ENCODE measurements around the gene CDC25B. TPM values are rescaled to one million over a fixed set of nuclear protein-coding genes. Genes with fewer than 3 reads are reported as not detected.

CDC25B gene
- total and polyA plus RNA-seq, 2 of the 13 experiments (the other 11 are each of a cell fraction or from before 2014, with no cell fraction given) = 14.5 to 19.4 TPM

GRCh38 chr20:3803854-3804253 lies 7.7 kb downstream of the CDC25B start:
- TF ChIP-seq TCF7L2 (IDR thresholded peaks at IDR 0.05; ENCODE audit: low read depth, low read length) (no peak), ZNF354B (CRISPR knock-in tag; IDR thresholded peaks at IDR 0.05) (no peak), SMARCC2 (IDR thresholded peaks at IDR 0.05) (no peak), SETDB1 (CRISPR knock-in tag; IDR thresholded peaks at IDR 0.05; ENCODE audit: borderline replicate concordance) (no peak), ZNF740 (CRISPR knock-in tag; IDR thresholded peaks at IDR 0.05) (no peak), PAX8 (CRISPR knock-in tag; IDR thresholded peaks at IDR 0.05; ENCODE audit: borderline replicate concordance) (no peak), KLF13 (CRISPR knock-in tag; IDR thresholded peaks at IDR 0.05) (no peak), IKZF1 (IDR thresholded peaks at IDR 0.05) (no peak), BCL6 (CRISPR knock-in tag; IDR thresholded peaks at IDR 0.05) (no peak), SNAI1 (CRISPR knock-in tag; IDR thresholded peaks at IDR 0.05; ENCODE audit: borderline replicate concordance) (no peak), DNMT3B (CRISPR knock-in tag; conservative IDR thresholded peaks at IDR 0.05) (no peak), ZSCAN30 (CRISPR knock-in tag; IDR thresholded peaks at IDR 0.05) (no peak), TOE1 (CRISPR knock-in tag; IDR thresholded peaks at IDR 0.05) (no peak), ZNF101 (CRISPR knock-in tag; IDR thresholded peaks at IDR 0.05; ENCODE audit: borderline replicate concordance, low read depth) (no peak), ZNF34 (CRISPR knock-in tag; IDR thresholded peaks at IDR 0.05; ENCODE audit: borderline replicate concordance) (no peak), ZNF367 (CRISPR knock-in tag; IDR thresholded peaks at IDR 0.05; ENCODE audit: borderline replicate concordance) (no peak)
- TF ChIP-seq, protein P1, sequence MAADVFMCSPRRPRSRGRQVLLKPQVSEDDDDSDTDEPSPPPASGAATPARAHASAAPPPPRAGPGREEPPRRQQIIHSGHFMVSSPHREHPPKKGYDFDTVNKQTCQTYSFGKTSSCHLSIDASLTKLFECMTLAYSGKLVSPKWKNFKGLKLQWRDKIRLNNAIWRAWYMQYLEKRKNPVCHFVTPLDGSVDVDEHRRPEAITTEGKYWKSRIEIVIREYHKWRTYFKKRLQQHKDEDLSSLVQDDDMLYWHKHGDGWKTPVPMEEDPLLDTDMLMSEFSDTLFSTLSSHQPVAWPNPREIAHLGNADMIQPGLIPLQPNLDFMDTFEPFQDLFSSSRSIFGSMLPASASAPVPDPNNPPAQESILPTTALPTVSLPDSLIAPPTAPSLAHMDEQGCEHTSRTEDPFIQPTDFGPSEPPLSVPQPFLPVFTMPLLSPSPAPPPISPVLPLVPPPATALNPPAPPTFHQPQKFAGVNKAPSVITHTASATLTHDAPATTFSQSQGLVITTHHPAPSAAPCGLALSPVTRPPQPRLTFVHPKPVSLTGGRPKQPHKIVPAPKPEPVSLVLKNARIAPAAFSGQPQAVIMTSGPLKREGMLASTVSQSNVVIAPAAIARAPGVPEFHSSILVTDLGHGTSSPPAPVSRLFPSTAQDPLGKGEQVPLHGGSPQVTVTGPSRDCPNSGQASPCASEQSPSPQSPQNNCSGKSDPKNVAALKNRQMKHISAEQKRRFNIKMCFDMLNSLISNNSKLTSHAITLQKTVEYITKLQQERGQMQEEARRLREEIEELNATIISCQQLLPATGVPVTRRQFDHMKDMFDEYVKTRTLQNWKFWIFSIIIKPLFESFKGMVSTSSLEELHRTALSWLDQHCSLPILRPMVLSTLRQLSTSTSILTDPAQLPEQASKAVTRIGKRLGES (CRISPR knock-in tag; IDR thresholded peaks at IDR 0.05; ENCODE audit: borderline replicate concordance) = no peak
- H2AFZ ChIP-seq (ENCODE audit: low read length) = no peak overlapping the region
- H3K27me3 ChIP-seq (ENCODE audit: control insufficient read depth in 1 of 2, insufficient read depth in 2 of 2, low read length in 2 of 2) = no peaks in the 10 kb centered on the region
- 98% methylated on average over 6 of the region's 6 CpGs for whole genome bisulfite sequencing (ENCODE audit: low lambda C conversion rate)
- H3K4me1 ChIP-seq (ENCODE audit: insufficient read depth, low read length) = peaks cover 40% of the 10 kb centered on the region
- no TSS peak for BruUV-seq (replicated peaks)
- H3K9ac ChIP-seq (ENCODE audit: insufficient read depth, low read depth, low read length) = no peak overlapping the region
- no peak overlapping the region for H3K27ac ChIP-seq (ENCODE audit: extremely low read length, insufficient read depth, low read length)
- in situ Hi-C loops (cut with HindIII; ENCODE audit: extremely low pct_ligation_motif_present, low pct_unique_long_range_greater_than_20kb) = no loop called here
- H3K79me2 ChIP-seq (ENCODE audit: insufficient read depth, low read length) = peaks cover under 1% of the 10 kb centered on the region
- H3K4me2 ChIP-seq (ENCODE audit: low read depth, low read length) = no peak overlapping the region
- ChIA-PET POLR2A (interaction anchor here (1.5 kb wide), 1 partner anchor 17 kb away, joined by 6 read pairs; the partner anchor contains the start of gene AP5S1), CTCF (ENCODE audit: low intra/inter-chr PET ratio, low total read pairs) (no interaction called here)
- peaks cover 27 to 46% of the 10 kb centered on the region in 2 experiments for H3K36me3 ChIP-seq (replicated peaks in 1 of 2; ENCODE audit: control insufficient read depth in 1 of 2, insufficient read depth in 2 of 2, low read length in 2 of 2)
- no peaks in the 10 kb centered on the region for H3K9me3 ChIP-seq (ENCODE audit: low read length)
- H3K4me3 ChIP-seq (replicated peaks in 1 of 3; ENCODE audit: insufficient read depth in 1 of 3, low read depth in 2 of 3, low read length in 3 of 3) = no peak overlapping the region
- FAIRE-seq (no peak), DNase-seq (ENCODE audit: low spot score) (no peak), ATAC-seq (no peak)
- intact Hi-C loops (cut with micrococcal nuclease; ENCODE audit: unreplicated experiment) = no loop called here
- H4K20me1 ChIP-seq (ENCODE audit: insufficient read depth, low read length) = no peaks in the 10 kb centered on the region

Measured in HepG2 (cell line).